Hematopoietic multipotent progenitor cell treated with erythropoietin and hydrocortisone succinate and interleukin-3 and kit ligand, for 17 days (in vitro differentiated cells): ENCODE data around the gene ADARB2.

ENCODE experiments used
- DNase-seq: peaks from one replicate; pipeline ENCODE4 v3.0.0-alpha.2; 2015; ENCODE audit warnings: low spot score

The ADARB2 gene

DNA sequence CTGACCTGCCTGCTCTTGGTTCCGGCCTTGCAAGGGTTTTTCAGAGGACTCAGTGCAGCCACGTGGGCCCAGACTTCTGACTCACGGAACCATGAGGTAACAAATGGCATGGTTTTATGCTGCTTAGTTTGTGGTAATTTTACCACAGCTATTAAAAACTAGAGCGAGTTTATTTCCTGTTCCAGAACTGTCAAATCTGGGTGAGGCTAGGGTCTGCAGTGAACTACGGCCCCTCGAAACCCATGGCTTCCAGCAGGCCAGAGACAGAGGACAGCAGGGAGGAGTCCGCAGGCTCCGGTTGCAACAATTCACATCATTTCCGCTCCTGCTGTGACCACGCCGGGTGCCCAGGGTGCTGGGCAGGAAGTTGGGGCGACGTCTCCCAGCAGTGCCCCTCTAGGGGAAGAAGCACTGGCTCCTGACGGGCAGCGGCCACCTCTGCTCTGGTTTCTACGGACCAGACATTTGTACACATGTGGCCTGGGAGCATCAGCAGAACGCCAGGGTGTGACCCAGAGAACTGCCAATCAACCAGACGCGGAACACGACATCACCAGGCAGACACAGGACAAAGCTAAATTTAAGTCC lies 74.8 kb downstream of the ADARB2 start:
- DNase-seq: no peak

DNA sequence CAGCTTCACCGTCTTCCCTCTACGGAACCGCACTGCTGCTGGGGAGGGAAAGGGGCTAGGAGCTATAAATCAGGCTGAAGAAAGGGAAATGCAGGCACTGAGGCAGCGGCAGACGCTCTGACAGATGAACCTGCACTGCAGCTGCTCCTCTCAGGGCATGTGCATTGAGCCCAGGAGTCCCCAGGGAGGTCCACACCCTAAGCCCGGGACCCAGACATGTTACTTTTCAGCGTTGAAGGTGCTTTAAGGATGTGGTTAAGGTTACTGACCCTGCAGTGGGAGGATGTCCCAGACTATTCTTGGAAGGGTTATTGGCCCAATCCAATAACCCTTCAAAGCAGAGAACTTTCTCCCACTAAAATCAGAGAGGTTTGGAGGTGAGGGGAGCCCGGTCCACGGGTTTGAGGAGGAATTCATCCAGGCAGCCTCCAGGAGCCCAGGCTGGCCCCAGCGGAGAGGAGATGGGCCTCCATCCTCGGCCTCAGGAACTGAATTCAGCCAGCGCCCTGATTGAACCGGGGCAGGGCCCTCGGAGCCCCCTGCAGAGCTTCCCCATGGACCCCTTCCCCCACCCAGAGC lies 75.4 kb downstream of the ADARB2 start:
- DNase-seq: no peak

DNA sequence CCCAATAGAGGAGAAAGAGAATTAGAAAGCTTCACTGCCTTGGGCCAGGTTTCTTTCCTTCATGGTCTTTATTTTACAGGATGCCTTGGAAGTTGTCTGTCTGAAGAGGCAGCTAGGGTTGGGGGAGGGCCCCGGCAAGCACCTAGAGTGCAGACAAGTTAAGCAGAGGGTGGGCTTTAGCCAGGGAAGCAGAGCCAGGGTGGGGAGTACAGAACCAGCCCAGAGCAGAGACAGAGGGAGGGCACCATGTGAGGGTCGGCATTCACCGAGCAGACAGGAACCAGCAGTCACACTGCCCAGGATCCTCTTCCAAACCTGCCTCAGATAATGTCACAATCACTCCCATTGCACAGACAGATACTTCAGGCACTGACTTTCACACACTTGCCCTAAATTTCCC lies 75.9 kb downstream of the ADARB2 start:
- DNase-seq: no peak

DNA sequence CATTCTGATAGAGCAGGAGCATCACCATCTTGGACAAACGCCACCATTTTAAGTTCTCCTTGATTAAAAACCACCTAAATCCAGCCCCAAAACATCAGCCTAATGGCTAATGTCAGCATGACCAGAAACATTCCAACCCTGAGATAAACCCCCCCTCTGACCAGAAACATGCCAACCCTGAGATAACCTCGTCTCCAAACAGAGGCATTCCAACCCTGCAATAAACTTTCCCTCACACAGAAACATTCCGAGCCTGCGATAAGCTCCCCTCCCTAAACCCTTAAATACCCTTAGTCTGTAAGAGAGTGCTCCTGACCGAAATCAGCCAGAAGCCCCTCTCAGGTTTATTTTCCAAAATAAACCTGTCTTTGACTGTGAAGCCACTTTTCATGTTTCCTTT lies 76.5 kb downstream of the ADARB2 start:
- no peak for DNase-seq

DNA sequence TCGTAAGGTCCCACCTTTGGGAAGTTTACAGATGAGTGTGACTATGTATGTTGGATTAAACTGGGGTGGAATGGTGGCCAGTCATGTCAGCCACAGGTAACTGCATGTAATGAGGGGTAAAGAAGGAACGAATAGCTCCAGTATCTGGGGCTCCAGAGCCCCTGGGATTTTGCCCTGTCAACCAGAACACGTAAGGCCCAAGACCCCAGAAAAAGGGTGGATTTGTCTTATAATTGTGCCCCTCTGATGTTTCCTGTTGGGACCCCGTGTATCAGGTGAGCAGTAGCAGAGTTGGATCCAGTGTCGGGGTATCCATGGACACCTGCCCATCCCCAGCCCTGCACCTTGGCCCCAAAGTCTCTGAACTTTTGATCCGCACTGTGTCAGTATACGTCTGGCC lies 76.9 kb downstream of the ADARB2 start:
- DNase-seq: no peak

DNA sequence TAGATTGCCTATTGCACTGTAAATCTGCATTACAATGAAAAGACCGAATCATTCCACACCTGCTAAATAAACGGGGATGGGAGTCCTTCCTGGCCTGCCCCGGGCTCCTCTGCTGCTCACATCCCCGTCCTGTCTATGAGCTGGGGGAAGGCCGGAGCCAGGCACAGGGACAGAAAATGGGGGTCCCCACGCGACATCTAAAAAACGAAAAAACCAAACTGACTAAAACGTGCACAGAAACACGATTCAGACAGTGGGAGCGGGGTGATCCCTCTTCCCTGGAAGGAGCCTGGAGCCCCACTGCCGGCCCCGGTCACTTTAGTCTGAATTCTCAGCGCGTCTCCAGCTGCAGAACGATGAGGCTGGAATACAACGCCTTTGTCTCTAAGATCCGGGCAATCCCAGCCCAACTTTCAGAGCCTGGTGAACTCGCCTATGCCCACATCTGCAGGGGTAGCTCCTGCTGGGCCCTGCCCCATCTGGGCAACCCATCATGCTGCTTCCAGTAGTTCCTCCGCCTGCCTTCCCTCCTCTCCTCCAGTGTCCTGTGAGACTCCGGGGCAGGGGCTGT lies 78.0 kb downstream of the ADARB2 start:
- no peak for DNase-seq

DNA sequence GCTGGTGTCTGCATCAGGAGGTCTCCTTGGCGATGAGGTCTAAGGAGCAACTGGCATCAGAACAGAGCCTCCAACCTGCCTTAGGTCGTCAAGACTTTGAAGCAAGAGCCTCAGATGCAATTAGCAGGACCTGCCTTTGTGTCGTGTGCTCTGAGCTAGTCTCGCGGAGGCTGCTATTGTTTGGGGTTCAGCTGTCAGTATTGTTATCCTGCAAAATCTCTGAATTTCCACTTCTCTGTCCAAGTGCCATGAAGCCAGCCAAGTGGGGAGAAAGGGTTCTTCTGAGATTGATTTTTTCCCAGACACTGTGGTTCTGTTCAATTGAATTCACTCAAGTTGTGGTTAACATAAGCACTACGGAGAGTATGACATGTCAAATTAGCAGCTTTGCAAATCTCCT lies 78.7 kb downstream of the ADARB2 start:
- DNase-seq: no peak

DNA sequence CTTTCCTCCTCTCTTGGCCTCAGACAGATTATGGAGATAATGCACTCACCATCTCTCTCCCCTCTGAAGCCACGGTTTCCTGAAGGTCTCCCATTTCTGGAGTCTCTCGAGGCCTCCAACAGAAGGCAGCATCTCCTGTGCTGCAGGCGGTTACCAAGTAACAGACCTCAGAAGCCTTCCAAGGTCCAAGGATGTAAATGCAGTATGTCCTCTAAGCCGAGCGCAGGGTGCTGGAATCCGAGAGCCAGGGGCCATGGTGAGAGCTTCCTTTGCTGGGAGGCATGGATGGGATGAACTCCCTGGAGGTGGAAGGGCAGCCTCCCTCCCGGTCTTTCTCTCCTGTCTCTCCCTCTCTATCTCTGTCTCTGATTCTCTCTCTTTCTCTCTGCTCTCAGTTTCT lies 79.8 kb downstream of the ADARB2 start:
- DNase-seq: no peak

DNA sequence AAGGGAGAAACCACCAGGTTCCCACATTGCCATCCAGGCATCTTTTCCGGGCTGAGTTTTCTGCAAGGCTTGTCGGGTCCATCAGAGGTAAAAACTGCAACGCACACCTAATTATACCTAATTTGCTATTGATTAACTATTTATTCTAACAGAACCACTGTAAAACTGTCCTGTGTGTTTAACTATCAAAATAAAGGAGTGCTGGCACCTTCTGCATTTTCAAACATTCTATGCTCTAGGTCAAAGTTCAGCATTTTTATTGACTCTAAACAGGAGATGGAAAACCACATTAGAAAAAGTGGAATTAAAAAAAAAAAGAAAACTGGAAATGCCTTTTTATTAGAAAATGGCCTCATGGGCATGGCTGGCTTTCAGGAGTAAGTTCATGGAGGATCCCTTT lies 82.0 kb downstream of the ADARB2 start:
- no peak for DNase-seq

DNA sequence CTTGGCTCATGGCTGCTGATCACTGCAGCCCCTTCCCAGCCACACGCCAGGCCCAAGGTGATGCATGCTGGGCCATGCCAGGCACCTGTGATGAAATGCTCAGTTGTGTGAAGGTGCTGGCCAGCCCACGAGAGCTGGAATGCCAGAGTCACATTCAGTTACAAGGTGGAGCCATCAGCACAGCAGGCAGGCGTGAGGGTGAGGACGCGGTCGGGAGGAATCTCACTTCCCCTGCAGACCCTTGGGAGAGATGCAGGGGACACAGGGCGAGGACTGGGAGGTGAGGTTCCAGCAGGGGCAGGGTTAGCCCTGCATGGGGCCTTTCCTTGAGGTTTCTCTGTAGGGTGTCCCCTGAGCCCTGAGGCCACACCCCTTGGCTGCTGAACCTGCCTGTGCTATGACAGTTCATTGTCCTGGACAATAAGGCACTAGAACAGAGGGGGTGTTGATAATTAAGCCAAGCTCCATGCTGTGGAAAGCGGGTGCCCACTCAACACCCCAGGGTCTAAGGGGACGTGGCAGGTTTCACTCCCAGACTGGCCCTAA lies 82.4 kb downstream of the ADARB2 start:
- no peak for DNase-seq

DNA sequence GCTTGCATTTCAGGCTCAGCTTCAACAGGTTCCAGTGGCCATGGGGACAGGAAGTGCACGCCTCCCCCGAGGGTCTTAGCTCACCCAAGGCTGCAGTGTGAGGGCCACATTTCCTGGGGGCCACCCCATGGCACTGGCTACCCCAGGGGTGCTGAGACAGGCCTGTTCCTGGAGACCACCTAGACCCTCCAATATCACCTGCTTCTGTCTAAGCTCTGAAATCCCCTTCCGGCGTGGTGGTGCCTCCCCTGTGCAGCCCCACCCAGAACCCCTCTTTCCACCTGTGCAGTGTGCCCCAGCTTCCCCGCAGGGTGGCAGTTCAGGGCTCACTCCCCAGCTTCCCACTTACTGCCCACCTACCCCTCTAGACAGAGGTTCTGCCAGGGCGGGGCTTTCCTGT lies 83.1 kb downstream of the ADARB2 start:
- no peak for DNase-seq

DNA sequence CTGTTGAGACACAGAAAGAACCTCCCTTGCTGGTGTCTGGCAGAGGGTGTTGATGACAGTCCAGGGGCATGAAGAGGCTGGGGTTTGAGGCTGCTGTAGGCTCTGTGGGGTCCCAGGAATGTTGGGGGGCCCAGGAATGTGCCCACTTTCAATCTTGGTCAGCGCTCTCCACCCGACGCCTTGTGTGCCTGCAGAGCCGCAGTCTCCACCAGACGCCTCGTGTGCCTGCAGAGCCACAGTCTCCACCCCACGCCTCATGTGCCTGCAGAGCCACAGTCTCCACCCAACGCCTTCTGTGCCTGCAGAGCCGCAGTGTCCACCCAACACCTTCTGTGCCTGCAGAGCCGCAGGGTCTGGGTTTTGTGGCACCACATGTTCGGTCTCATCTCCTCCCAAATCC lies 84.0 kb downstream of the ADARB2 start:
- DNase-seq: no peak

DNA sequence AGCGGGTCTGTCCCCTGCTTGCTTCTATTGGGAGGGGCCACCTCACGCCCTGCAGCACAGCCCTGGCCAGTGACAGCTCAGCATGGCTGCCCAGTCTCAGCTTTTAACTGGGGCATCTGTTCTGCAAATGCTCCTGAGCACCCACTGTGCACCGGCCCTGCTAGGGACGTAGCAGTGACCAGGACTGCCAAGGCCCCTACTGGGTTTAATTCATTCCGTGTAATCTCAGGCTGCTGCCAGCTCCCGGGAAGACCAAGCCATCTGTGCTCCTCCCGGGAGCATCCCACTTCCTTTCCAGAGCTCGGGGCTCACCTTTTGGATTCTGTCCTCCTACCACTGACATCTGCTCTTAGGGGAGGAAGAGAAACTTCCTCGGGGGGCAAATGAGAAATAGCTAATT lies 85.2 kb downstream of the ADARB2 start:
- no peak for DNase-seq

DNA sequence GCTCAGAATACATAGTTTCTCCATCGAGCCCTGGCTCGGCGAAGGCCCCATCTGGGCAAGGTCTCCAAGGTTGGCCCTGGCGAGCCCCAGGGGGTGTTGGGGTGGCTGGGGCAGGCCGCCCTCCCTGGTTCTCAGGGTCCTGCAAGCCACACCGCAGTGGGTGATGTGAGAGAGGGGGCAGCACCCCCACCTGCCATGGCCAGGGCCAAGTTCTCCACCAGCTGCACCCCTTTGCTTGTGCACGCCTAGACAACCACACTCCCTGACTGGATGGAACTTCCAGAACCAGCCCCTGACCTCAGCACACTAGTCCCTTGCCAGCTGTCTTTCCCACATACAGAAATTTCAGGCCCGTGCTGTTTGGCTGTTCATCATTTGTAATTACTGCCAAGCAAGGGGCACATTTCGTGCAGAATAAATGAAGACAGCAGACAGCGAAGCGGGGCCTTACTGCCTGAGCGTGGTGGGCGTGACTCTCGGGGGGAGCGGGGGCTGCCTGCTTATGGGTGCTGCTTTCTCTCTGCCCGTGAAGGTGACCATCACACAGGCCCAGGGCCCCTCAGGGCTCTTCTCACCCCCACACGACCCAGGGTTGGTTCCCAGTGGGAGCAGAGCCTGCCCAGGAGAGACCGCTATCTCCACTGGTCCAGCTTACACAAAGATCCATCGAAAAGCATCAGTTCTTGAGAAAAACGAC lies 85.9 kb downstream of the ADARB2 start:
- DNase-seq: no peak

DNA sequence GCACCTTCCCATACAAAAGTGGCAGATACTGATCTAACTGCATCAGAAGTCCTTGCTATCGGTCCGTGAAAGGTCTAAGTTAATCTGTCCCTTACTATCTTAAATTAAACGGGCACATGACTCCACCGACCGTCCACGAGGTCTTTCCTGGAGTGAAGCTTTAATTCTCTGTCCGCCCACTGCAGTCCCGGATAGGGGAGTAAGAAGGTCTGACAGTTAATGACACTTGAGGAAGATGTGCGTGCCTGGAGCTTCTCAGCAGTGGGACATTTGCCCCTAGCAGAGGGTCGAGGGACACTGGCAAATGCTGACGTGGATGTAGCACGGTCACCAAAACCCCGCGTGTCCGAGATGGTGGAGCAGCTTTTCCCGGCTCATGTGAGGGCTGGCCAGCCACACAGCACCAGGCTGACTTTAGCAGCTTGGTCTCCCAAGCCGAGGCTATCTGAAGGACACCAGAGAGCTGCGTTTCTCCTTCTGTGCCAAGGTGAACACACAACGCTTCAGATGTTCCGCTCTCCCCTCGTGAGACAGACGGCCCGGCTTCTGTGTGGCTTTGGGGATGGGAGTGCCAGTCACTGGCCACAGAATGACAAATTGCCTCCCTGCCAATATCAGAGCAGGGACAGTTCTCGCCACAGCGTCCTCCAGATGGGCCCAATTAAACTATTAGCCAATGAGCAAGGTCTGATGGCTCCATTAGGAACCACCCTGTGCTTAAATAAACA lies 86.6 kb downstream of the ADARB2 start:
- no peak for DNase-seq

DNA sequence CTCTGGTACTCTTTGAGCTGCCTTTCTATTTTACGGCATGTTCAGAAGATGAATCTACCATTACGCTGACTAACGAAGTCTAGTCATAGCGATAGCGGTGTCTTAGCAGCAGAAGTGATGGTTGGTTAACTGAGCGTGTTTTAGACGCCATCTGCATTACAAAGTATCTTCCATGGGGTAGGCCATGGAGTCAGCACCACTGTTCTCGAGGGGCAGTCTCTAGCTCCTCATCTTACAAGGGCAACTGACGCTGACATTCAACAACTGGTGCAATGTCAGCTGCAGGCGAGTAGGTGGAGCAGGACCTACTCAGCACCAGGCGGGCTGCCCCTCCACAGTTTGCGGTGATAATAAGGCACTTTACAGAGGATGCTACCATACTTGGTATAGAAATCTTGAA lies 88.7 kb downstream of the ADARB2 start:
- no peak for DNase-seq

DNA sequence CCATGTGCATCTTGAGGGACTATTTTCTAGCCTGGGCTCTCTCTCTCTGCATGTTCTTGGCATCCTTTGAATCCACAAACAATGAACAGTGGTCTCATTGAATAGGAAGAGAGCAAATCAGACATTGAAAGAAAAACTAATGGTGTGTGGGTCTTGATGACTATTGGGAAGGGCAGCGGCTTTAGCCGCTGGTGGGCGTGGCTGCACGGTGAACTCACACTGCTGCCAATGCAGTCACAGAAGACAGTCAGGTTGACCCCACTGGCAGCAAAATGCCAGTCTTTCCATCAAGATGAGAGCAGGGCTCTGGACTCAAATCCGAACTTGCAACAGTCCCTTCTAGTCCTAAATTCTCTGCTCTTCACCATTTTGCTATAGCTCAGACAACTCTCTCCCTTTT lies 91.0 kb downstream of the ADARB2 start:
- DNase-seq: no peak

DNA sequence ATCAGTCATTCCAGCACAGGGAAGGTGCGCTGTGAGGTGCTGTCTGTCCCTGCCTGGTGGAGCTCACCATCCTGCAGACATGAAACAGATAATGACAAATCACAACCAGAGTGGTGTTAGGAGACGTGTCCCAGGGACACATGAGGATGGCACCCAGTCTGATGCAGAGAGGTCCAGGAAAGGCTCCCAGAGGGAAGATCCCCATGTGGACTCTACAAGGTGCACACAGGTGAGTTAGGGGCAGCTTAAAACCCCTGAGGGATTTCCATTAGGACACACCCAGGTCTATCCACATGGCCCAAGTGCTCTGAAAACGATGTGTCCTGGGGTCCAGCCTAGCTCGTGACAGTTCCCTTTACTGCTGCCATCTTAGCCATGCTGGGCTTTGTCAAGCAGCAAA lies 91.4 kb downstream of the ADARB2 start:
- DNase-seq: no peak

DNA sequence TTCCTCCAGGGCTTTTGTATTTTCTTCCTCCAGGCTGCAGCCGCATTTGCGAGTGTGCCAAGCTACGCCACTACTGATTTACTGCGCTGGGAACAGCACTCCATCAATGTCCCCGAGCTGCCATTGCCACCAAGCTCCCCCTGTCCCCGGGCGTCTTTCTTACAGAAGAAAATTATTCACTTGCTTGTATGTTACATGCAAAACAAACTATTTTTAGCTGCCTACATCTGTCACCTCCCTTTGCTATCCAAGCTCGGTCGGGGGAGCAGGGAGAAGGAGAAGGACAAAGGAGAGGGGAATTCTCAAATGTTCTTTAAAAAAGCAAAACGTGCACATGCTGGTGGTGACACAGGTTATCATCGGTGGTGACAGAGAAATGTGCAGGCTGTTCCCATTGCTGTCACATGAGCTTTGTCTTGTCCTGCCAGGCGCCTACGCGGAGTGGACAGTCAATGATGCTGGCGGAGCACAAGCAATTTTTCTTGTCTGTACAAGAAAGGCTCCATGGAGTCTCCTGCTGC lies 93.1 kb downstream of the ADARB2 start:
- DNase-seq: no peak

DNA sequence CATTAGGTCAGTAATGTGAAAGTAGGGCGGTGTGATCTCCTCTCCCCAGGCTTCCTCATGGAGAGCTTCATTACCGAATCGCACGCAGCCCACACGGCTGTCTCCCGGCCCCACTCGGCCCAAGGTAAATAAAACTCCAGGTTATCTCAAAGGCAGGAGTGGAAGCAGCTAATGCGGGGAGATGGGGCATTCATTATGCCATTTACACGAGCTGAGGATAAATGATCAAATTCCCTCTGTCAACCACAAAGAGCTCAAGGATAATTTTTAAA lies 93.5 kb downstream of the ADARB2 start:
- DNase-seq: no peak

DNA sequence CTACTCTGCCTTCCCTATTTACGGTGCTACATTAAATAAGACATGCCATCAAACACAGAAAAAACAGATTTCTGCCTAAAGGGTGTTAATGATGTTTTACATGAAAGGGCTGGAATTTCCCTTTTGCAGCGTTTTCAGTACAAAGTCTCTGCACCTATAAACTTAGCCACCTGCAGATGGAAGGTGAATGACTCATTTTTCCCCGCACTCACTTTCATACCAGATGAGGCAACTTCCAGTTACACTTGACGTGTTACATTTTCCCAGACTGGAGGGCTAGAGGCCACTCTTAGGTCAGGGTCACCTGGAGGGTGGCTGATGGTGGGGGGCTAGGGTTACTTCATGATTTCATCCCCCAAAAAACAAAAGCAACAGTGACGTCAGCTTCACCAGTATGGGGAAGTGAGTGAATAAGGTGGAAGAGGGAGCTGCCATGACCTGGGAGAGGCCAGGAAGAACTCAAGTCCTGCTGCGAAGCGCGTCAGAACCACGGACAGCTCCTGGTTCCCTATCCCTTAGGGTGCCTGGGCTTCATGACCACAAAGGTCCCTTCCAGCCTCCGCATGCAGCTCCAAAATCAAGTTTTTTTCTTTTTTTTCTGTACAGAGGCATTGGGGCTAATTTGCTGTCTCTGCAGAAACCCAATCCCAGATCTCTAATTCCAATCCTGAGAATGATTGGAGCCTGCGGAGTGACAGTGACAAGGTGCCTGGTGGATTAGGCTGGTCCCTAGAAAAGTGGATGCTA lies 94.0 kb downstream of the ADARB2 start:
- DNase-seq: no peak

DNA sequence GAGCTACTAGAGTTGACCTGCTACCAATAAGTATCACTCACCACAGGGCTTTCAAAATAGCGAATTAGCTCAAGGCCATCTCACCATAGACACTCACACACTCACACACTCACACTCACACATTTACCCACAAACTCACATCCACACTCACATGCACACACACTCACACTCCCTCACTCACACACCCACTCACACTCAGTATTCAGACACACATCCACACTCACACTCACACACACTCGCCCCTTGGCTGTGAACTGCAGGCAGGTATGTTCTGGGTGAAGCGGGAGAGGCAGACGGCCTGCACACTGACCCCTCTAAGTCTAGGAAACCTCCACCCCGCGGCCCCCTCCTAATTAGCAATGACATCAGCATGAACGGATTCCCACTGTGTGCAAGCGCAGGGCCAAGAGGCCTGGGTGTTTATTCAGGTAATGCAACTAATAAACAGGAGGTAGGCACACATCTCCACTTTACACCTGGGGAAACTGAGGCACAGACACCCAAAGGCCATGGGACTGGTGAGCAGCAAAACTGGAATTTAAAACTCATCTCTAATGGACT lies 94.6 kb downstream of the ADARB2 start:
- DNase-seq: no peak
